ENCODE measurements around the gene OTOGL. TPM values are rescaled to one million over a fixed set of nuclear protein-coding genes. Genes with fewer than 3 reads are reported as not detected.

OTOGL gene
- total RNA-seq, 1 donor from 2014 or later = not detected

DNA sequence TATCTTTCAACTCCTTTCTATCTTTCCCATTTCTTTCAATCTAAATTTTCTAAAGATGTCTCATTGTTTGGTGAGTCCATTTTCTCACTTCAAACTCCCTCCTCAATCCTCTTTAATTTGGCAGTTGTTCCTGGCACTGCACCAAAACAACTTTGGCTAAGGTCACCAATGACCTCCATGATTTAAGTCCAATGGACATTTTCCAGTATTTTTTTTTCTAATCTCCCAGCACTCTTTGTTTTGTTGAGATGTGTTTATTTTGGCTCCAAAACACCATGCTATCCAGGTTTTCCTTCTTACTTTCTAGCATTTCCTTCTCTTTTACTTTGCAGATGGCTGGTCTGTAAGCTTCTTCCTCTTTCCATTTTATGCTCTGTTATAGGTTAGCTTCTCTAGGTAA lies 42.5 kb upstream of the OTOGL start:
- Histone ChIP-seq H3K4me1 (peaks cover 0 to 18% of the 10 kb centered on the region in 2 donors), H3K9me3 (no peaks in the 10 kb centered on the region), H3K27ac (peak overlapping the region; percentile 13 to 53), H3K4me3 (no peak overlapping the region), H3K27me3 (no peaks in the 10 kb centered on the region), H3K36me3 (no peaks in the 10 kb centered on the region)
- intact Hi-C loops (cut with DNase I) = loop anchor here (10.0 kb wide), 2 partner anchors 232 to 652 kb away; no protein-coding TSS in a partner anchor
- no peak for DNase-seq (ENCODE audit: low spot score in 2 of 2)
- TF ChIP-seq, protein P1, sequence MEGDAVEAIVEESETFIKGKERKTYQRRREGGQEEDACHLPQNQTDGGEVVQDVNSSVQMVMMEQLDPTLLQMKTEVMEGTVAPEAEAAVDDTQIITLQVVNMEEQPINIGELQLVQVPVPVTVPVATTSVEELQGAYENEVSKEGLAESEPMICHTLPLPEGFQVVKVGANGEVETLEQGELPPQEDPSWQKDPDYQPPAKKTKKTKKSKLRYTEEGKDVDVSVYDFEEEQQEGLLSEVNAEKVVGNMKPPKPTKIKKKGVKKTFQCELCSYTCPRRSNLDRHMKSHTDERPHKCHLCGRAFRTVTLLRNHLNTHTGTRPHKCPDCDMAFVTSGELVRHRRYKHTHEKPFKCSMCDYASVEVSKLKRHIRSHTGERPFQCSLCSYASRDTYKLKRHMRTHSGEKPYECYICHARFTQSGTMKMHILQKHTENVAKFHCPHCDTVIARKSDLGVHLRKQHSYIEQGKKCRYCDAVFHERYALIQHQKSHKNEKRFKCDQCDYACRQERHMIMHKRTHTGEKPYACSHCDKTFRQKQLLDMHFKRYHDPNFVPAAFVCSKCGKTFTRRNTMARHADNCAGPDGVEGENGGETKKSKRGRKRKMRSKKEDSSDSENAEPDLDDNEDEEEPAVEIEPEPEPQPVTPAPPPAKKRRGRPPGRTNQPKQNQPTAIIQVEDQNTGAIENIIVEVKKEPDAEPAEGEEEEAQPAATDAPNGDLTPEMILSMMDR (IDR thresholded peaks at IDR 0.05) = no peak

DNA sequence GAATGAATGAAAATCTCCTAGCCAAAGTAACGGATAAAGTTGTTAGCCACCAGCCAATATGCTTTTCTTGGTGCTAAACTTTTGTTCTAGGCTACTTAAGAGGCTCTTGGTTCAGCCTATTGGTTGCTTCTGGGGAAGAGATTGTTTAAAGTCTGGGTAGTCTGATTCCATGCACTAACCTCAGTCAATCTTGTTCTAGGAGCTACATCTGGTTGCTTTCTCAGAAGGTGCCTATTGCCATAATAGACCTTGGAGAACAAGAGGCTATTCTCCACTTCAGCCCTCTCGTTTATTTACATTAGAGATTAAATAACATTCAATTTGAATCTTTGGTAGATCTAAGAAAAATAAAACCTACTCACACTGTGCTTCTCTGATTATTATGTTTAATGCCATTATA lies 40.8 kb upstream of the OTOGL start:
- no peak overlapping the region for H3K4me3 ChIP-seq
- DNase-seq (ENCODE audit: low spot score in 2 of 2) = no peak
- intact Hi-C loops (cut with DNase I) = loop anchor here (10.0 kb wide), 2 partner anchors 234 to 654 kb away; no protein-coding TSS in a partner anchor
- H3K4me1 ChIP-seq = peaks cover 0 to 6% of the 10 kb centered on the region in 2 donors
- H3K27ac ChIP-seq = no peak overlapping the region
- no peaks in the 10 kb centered on the region for H3K27me3 ChIP-seq
- no peaks in the 10 kb centered on the region for H3K36me3 ChIP-seq
- TF ChIP-seq, protein P1 (IDR thresholded peaks at IDR 0.05) = no peak
- no peaks in the 10 kb centered on the region for H3K9me3 ChIP-seq

DNA sequence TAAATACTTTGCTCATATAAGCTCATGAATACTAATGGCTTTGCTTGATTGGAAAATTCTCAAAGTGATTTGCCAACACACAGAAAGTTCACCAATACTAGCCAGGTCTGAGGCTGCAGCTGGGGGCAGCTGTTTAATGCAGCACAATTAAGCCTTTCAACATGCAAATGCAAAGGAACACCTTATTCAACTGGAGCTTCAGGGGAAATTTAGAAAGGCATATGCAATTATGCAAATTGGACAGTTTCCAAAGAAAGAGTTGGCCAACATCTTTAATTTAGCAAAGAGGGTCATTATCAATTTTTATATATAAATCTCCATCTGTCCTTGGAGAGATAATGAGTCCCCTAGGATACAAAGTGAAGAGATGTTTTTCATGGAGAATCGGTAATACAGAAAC lies 40.2 kb upstream of the OTOGL start:
- DNase-seq (ENCODE audit: low spot score in 2 of 2) = no peak
- intact Hi-C loops (cut with DNase I) = loop anchor here (10.0 kb wide), 2 partner anchors 234 to 654 kb away; no protein-coding TSS in a partner anchor
- Histone ChIP-seq H3K4me3 (no peak overlapping the region), H3K9me3 (no peaks in the 10 kb centered on the region), H3K27ac (no peak overlapping the region), H3K4me1 (peaks cover 0 to 5% of the 10 kb centered on the region in 2 donors), H3K27me3 (no peaks in the 10 kb centered on the region), H3K36me3 (no peaks in the 10 kb centered on the region)
- TF ChIP-seq, protein P1 (IDR thresholded peaks at IDR 0.05) = no peak

DNA sequence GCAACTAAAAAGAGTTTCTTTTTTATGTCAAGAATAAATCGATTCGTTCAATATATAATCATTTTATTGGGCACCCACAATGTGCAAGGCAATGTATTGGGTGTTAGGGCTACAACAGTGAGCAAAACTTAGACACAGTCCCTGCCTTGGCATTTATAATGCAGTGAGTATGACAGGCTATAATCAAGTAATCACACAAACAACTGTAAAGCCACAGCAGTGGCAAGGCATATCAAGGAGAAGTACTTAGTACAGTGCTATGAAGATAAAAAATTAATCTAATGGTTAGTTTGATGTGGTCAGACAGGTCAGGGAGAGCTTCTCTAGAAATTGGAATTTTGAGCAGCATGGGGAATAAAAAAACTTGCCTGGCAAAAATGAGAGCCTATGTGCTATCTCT lies 39.5 kb upstream of the OTOGL start:
- intact Hi-C loops (cut with DNase I) = loop anchor here (10.0 kb wide), 2 partner anchors 235 to 655 kb away; no protein-coding TSS in a partner anchor
- Histone ChIP-seq H3K9me3 (no peaks in the 10 kb centered on the region), H3K36me3 (no peaks in the 10 kb centered on the region), H3K27me3 (no peaks in the 10 kb centered on the region), H3K4me3 (no peak overlapping the region), H3K4me1 (peaks cover 0 to 5% of the 10 kb centered on the region in 2 donors), H3K27ac (no peak overlapping the region)
- no peak for DNase-seq (ENCODE audit: low spot score in 2 of 2)
- TF ChIP-seq, protein P1 (IDR thresholded peaks at IDR 0.05) = no peak

DNA sequence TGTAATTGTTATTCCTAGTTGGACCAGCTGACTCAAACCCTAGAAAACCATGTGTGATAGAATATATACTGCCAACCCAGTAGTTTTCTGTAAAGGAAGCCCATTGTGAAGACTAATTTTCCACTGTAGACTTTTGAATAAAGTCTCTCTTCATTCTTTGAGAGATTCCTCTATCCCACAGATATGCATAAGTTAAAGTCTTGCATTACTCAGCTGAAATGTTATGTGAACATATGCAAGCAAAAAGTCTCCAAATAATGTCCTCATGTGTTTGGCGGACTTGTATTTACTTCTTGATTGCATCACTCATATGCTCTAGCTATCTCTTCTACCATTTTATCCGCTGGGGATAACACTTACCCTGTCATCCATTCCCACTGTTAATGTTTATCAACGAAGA lies 35.1 kb upstream of the OTOGL start:
- Histone ChIP-seq H3K36me3 (no peaks in the 10 kb centered on the region), H3K9me3 (no peaks in the 10 kb centered on the region), H3K4me3 (no peak overlapping the region), H3K4me1 (no peaks in the 10 kb centered on the region), H3K27ac (no peak overlapping the region), H3K27me3 (no peaks in the 10 kb centered on the region)
- intact Hi-C loops (cut with DNase I) = no loop called here
- no peak for DNase-seq (ENCODE audit: low spot score in 2 of 2)
- TF ChIP-seq, protein P1 (IDR thresholded peaks at IDR 0.05) = no peak

DNA sequence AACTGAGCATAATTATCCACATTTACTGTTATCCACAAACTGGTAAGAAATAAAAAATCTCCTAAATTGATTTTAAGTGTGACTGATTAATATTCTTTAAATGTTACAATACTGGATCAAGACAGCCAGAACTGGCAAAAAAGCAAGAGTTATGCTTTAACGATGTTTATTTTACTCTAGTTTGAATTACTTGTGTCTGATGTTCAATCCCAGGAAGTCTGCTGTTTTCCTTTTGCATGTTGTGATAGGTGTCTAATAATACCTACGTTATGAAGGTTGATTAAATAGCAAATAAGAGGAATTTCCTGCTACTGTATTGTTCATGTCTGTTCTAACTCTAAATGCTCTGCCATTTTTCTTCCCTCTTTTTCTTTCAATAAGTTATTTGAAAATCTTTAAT lies 34.4 kb upstream of the OTOGL start:
- no peak for DNase-seq (ENCODE audit: low spot score in 2 of 2)
- Histone ChIP-seq H3K36me3 (no peaks in the 10 kb centered on the region), H3K9me3 (no peaks in the 10 kb centered on the region), H3K27me3 (no peaks in the 10 kb centered on the region), H3K4me1 (no peaks in the 10 kb centered on the region), H3K4me3 (no peak overlapping the region), H3K27ac (no peak overlapping the region)
- intact Hi-C loops (cut with DNase I) = loop anchor here (5.0 kb wide), 1 partner anchor 52 kb away; no protein-coding TSS in a partner anchor
- TF ChIP-seq, protein P1 (IDR thresholded peaks at IDR 0.05) = no peak
